Fibroblast of skin of abdomen (primary cell): Measurements from ENCODE around the gene CITED4. TPM values are rescaled to one million over a fixed set of nuclear protein-coding genes. Genes with fewer than 3 reads are reported as not detected.
"Not testable (repeated sequence)": the region's sequence is repeated elsewhere in the genome, so short reads cannot be mapped to it uniquely, and the experiment has no call there.

Source experiments
- DNase-seq: peaks from one replicate; pipeline ENCODE4 v3.0.0-alpha.2; 2013
- polyA plus RNA-seq, 2 experiments: library from polyadenylated mRNA; unstranded; fragments of 120-200 nt; gene quantifications; one replicate each; pipeline ENCODE4 v1.2.1, GENCODE V29; 2013; ENCODE audit not compliant: insufficient read length in 2 of 2

The CITED4 gene, protein sequence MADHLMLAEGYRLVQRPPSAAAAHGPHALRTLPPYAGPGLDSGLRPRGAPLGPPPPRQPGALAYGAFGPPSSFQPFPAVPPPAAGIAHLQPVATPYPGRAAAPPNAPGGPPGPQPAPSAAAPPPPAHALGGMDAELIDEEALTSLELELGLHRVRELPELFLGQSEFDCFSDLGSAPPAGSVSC
- 2.1 TPM for polyA plus RNA-seq (2013, experiment 1 of 2; ENCODE audit: insufficient read length)
- polyA plus RNA-seq (2013, experiment 2 of 2; ENCODE audit: insufficient read length): 2.6 TPM

DNA sequence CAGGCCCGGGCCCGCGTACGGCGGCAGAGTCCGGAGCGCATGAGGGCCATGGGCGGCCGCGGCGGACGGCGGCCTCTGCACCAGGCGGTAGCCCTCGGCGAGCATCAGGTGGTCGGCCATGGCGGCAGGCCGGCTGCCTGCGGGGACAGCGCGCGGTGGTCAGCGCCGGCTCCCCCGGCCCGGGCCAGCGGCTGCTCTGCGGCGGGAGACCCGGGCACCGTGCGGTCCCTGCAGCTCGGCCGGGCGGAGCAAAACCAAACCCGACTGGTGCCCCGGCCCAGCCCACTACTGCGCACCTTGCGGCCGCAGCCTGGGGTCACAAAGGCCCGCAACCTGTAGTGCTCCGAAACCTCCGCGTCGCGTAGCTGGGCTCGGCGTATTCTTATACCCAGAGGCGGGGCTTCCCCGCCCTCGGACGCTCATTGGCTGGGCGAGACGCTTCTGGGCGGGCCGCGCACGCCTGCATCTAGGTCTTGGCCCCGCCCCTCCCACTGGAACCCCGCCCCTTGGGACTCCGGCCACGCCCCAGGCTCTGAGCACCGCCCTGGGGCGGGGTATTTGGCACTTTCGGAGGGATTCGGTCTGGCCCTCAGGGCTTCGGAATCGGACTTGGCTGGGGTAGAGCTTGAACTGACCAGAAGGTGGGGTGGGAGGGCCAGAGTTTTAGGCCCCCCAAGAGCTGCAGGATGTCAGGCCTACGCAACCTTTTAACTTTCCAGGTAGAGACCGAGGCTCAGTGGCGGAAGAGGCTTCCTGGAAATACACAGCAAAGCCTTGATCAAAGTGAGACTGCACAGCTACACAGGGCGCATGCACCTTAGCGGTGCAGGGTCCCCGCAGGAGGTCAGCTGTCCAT, at the start of gene CITED4:
CITED4 (minus strand) TSS at position 356 of the 856 bp plus-strand sequence; CDS start at position 120, 236 bp downstream.
- DNase-seq: peak; percentile 90

DNA sequence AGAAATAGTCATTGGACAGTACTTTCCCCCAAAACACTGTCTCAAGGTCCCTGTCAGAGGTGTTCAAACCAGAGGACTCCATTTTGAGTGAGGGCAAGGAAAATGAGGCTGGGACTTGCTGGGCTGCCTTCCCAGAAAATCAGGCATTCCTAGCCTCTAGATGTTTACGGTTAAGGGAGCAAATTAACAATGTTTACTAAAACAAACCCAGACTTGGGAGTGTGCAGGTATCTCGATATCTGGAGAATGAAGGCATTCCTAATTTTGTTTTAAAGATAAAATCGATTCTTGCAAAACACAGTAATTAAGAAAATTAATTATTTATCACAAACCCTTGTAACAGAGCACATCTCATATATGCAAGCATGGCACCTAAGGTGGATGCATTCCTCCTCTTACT, 48.9 kb upstream of the CITED4 start:
- DNase-seq: no peak

DNA sequence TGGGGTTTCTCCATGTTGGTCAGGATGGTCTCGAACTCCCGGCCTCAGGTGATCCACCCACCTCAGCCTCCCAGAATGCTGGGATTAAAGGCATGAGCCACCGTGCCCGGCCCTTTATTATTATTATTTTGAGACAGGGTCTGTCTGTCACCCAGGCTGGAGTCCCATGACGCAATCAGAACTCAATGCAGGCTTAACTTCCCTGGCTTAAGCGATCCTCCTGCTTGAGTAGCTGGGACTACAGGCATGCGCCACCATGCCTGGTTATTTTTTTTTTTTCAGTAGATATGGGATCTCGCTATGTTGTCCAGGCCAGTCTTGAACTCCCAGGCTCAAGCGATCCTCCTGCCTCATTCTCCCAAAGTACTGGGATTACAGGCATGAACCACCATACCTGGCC, 47.1 kb upstream of the CITED4 start:
- DNase-seq: no peak

DNA sequence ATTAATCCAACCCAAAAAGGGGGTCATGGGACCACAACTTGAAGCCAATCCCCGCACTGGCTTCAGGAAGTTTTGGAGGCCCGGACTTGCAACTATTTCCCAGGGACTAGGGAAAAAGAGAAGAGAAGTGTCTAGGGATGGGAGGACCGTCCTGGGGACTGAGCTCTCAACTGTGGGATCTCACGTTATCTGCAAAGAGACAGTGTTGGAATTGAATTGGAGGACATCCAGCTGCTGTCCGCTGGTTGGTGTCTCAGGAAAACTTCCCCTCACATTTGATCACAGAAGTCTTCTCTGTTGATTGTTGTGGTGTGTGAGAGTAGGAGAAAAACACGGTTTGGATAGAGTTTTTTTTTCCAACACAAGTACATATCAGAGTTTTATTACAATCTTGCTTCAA, 46.2 kb upstream of the CITED4 start:
- no peak for DNase-seq

DNA sequence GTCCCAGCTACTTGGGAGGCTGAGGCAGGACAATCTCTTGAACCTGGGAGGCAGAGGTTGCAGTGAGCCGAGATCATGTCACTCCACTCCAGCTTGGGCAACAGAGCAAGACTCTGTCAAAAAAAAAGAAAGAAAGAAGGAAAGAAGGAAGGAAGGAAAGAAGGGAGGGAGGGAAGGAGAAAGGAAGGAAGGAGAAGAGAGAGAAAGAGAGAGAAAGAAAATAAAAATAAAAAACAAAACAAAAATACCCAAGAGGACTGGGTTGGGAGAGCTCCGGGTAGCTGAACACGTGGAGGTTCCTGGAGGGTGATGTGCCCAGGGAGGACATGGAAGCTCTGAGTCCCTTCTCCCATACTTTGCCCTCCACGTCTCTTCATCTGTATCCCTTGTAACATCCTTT, 45.7 kb upstream of the CITED4 start:
- no peak for DNase-seq

DNA sequence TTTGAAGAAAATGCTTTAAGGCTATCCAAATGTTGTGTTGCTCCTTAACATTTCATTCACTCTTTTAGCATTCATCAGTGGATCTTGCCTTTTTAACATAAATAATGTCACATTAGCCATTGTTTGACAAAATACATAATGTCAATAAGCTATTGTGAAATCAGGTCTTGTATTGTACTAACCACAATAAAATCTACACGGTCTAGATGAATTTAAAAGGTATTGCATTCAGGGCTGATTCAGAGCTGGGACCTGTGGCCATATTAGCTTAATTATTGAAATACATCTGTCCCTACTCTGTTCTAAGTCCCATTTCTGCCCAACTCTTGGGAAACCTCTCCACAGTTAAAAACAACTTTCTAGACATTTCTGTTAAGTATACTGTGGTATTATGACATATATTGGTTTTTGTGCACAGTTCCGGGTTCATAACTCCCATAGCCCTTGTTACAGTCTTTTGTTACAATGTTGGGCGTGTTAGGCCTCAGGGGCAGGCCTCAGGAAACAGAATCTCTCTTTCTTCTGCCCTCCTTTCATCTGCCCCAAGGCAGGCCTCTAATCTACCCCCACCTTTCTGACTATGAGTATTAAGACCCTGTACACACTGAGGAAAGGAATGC, 44.7 kb upstream of the CITED4 start:
- no peak for DNase-seq

DNA sequence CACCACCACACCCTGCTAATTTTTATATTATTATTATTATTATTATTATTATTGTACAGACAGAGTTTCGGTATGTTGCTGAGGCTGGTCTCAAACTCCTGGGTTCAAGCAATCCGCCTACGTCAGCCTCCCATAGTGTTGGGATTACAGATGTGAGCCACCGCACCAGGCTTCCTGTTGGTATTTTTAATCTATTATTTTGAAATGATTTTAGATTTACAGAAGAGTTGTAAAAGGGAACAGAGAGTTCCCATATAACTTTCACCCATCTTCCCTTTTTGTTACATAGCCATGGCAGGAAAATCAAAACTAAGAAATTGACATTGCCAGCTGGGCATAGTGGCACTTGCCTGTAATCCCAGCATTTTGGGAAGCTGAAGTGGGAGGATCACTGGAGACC, 42.9 kb upstream of the CITED4 start:
- DNase-seq: no peak

DNA sequence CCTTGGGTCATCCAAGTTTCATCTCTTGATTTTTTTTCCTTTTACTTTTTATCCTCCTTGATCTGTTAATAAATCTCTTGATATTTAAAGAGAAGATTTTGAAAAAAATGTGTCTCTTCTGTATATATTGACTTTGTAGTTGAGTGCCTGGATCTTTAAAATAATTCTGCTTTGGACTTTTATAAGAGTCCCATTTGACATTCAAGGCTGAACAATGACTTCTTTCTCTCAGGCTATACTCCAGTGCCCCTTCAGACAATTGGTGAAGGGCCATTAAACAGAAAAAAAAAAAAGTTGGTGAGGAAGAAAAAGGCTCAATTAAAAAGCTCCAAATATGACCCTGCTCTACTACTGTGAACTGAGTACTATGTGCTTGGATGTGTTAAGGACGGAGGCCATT, 40.9 kb upstream of the CITED4 start:
- DNase-seq: no peak

DNA sequence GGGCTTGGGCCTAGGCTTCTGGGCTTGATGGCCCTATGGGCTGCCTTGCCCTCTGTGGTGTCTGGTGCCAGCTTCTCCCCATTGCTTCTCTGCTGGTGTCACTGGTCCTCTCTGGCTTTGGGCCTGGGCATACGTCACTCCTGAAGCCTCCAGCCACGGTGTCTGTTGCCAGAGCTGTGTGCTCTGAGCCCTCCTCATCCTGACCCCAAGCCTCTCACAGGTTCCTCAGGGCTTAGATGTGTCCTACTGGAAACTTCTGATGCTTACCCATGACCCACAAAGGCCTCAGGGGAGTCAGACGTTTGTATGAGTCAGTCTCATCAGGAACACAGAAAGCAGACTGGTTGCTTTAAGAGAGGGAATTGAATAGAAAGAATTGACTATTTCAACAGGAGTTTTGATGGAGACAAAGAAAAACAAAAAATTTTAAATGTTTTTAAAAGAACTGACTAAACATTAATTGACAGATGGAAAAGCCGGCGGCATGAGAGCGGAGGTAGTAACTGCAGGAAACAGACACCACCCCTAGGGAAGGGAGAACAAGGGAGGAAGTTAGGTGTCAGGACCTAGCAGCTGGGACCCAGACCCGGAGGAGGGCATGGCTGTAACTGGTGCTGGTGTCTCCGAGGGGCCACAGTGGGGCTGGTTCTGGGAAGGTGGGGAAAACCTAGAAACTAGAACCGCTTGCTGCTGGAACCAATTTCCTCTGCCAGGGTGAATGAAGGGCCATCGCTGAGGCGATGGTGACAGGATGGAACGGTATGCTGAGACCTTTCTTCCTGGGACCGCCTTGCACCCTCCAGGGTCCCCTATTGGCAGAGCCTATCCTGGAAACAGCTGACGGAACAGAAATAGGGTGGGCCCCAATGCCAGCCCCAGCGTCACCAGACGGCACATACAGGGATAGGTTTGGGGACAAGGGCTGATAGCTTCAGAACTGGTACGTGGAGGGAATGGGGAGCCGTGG, 40.0 kb upstream of the CITED4 start:
- DNase-seq: peak; percentile 58

DNA sequence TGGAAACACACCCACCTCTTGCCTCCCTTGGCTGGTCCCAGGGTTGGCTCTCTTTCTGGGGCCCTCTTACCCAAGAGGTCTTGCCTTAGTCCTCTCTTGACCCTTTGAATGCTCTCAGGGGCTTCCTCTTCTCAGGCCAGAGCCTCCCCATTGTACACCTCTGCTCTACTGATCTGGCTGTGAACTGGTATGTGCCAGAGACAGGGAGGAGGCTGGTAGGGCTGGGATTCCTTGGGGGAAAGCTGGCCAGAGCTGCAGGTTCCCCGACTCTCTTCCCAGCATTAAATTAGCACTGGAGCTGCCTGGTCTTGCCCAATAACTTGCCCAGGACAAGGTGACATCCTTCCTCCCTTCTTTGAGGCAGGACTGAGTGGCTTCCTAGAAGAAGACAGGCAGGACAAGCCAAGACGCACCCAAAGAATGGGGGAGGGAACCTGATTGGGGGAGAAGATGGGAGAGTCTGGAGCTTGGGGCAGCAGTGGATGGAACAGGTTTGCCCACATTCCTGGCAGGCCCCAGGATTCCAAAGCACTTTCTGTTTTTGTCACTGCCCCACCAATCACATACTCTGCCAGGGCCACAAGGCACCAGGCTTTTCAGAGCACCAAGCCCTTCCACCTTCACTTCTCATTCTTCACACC, 37.2 kb upstream of the CITED4 start:
- DNase-seq: no peak

DNA sequence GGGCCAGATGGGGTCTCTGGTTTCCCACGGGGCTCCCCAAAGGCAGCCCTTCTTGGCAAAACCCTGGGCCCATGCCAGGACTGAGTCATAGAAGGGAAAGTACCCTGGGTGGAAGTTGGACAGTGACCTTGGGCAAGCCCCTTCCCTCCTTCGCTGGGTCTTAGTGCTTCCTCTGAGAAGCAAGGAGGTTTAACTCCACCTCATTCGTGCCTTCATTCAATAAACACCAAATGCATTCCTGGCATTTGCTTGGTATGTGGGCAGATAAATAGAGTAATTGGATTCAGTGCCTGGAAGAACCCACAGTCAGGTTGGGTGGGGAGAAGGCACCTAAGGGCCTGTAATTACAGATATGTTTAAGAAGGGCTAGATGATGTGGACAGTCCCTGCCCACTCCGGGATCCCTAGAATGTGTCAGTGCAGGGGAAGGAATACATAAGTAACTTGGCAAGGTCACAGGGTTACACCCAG, 36.3 kb upstream of the CITED4 start:
- no peak for DNase-seq

DNA sequence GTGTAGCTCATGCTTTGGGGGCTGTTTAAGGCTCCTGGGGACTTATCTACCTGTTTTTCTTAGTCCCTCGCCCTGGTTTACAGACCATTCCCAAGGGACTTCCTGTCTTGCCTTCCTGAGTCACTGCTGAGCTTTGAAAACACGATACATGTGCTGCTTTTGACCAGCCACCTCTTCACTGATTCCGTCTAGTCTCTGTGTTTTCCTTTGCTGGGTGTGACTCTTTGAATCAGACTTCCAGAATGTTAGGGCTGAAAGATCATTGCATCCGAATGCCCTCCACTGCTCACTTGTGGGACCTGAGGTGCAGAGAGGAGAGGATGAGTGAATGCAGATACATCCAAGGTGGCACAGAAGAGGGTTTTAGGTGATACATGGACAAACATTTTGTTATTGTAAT, 35.4 kb upstream of the CITED4 start:
- DNase-seq: peak; percentile 17

DNA sequence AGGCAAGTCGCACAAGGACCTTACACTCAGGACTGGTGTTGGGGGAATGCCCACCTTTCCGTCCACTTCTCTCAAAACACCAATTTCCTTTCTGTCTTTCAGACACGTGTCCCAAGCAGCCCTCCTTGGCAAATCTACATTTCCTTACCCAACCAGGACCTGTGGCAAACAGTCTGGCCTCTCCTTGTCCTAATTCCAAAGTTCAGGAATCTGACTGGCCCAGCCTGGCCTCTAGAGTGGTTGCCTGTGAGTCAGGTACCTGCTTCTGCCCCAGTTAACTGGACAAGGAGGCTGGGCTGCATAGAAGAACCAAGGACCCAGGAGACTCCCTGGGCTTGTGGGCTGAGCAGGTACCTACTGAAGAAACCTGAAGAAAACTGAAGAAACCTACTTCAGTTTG, 34.3 kb upstream of the CITED4 start:
- no peak for DNase-seq

DNA sequence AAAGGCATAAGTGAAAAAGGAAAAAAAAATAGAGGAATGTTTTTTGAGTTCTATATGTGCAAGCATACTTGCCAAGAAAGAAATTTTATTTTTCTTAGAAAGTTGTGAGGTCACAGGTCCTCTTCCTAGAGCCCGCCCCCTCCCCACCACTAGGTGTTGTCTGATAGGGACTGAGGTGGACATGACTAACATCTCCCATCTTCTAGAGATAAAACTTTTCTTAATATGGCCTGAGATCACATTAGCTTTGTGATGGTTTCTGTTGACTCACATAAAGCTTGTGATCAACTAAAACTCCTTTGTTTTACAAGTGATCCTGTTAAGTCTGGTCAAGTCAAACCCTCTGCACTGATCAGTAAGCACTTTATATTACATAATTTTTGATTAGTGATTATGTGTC, 33.4 kb upstream of the CITED4 start:
- DNase-seq: no peak

DNA sequence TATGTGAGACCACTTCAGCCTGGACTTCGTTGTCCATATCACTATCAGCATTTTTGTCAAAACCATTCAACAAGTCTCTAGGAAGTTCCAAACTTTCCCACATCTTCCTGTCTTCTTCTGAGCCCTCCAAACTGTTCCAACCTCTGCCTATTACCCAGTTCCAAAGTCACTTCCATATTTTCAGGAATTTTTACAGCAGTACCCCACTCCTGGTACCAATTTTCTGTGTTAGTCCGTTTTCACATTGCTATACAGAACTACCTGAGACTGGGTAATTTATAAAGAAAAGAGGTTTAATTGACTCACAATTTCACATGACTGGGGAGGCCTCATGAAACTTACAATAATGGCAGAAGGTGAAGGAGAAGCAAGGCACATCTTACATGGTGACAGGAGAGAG, 32.7 kb upstream of the CITED4 start:
- not testable (repeated sequence) for DNase-seq

DNA sequence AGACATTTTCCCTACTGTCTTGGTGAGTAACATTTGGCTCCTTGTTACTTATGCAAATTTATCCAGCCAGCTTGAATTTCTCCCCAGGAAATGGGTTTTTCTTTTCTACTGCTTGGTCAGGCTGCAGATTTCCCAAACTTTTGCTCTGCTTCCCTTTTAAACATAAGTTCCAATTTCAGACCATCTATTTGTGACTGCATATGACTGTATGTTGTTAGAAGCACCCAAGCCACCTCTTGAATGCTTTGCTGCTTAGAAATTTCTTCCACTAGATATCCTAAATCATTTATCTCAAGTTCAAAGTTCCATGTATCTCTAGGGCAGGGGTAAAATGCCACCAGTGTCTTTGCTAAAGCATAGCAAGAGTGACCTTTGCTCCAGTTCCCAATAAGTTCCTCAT, 32.3 kb upstream of the CITED4 start:
- no peak for DNase-seq

DNA sequence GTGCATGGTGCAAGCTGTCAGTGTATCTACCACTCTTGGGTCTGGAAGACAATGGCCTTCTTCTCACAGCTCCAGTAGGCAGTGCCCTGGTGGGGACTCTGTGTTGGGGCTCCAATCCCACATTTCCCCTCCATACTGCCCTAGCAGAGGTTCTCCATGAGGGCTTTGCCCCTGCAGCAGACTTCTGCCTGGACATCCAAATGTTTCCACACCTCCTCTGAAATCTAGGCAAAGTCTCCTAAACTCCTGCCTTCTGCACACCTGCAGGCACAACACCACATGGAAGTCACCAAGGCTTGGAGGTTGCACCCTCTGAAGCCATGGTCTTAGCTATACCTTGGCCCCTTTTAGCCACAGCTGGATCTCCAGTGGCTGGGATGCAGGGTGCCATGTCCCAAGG, 31.8 kb upstream of the CITED4 start:
- DNase-seq: no peak

DNA sequence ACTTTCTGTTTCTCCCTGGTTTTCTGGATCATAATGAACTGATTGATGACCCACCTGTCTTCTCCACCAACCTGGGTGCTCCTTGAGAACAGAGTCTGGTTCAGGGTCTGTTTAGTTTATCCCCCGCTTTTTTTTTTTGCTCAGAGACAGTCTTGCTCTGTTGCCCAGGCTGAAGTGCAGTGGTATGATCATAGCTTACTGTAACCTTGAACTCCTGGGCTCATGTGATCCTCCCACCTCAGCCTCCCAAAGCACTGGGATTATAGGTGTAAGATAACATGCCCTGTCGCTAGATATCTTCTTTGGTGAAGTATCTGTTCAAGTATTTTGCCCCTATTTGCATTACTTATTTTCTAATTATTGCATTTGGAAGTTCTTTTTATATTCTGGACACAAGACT, 30.2 kb upstream of the CITED4 start:
- DNase-seq: no peak

DNA sequence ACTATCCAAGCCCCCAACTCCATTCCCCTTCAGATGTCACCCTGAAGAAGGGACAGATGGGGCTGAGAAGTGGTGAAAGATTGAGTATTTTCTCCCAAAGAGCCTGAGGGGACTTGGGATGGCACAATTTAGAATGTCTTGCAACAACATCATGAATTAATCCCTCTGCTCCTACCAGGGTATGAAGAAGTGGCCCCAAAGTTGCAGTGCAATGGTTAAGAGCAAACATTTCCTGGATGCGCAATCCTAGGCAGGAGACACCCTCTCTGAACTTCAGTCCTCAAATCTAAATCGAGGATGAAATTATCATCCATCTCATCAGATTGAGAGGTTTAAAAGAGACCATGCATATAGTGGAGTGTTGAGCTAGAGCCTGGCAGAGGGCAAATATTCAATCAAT, 28.6 kb upstream of the CITED4 start:
- no peak for DNase-seq

DNA sequence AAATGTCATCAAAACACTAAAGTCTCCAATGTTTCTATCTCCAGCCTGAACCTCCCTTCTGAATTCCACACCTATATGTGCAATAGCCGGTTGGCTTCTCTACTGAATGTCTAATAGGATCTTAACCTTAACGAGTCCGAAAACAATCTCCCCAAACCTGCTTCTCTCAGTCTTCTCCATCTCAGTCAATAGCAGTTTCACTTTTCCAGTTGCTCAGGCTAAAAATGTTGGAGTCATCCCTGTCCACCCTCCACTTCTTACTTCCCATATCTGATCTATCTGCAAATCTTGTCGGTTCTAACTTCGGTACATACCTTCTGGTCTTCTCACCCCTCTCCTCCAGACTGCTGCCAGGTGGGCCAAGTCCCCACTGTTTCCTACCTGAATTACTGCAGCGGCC, 25.5 kb upstream of the CITED4 start:
- no peak for DNase-seq

DNA sequence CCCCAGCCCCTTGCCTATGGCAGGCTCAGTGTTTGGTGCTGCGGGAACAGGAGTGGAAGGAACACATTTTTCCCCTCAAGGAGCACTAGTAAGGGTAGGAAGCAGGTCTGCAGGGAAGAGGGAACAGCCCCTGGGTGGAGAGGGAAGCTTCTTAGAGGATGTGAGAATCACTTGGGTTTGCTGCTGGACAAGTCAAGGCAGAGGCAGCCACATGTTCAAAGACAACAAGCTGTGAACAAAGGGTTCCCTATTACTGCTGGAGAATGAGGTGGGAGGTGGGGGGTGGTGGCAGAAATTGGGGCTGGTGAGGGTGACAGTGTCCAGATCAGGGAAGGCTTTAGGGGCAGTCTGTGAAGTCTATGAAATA, 24.8 kb upstream of the CITED4 start:
- DNase-seq: no peak
